Measurements from ENCODE around the gene TAS1R3.
A peak's percentile ranks its signal among the peaks of the same experiment; 100 is the strongest.

The TAS1R3 gene

DNA sequence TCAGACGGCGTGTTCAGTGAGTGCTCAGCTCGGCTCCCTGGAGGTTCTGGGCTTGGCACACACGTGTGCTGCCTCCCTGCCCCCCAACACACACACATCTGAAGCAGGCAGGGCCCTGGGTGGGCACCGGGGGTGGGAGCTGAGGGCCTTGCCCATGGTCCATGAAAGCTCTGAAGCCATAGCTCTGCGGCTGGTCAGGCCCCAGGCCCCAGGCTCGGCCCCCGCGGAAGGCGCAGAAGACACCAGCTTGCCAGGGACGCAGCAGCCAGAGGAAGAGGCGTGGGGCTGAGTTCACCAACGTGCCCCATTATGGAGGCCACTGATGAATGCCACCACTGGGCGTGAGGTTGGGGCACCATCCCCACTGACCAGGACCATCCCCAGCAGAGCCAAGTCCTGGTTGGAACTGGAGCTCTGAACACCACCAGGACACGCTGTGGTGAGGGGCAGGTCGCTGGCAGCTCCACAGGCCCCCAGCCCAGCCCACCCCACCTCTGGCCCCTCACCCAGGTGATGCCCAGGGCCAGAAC is 39.8 kb downstream of the TAS1R3 start:
- H3K79me2 ChIP-seq, result no peaks in the 10 kb centered on the region
- no peak overlapping the region for H3K4me2 ChIP-seq (ENCODE audit: low read length)
- H2AFZ ChIP-seq, result no peak overlapping the region
- no peaks in the 10 kb centered on the region for H3K9me3 ChIP-seq (ENCODE audit: control insufficient read depth, low read length)
- H3K36me3 ChIP-seq (ENCODE audit: control insufficient read depth, insufficient read depth, low read length), result no peaks in the 10 kb centered on the region
- TF ChIP-seq CTCF (IDR thresholded peaks at IDR 0.05), result no peak
- no peaks in the 10 kb centered on the region for H3K27me3 ChIP-seq (ENCODE audit: control insufficient read depth, insufficient read depth, low read length)
- H3K9ac ChIP-seq, result no peak overlapping the region
- H3K4me3 ChIP-seq (ENCODE audit: low read depth, low read length), result no peak overlapping the region
- no peak overlapping the region for H3K27ac ChIP-seq
- no peaks in the 10 kb centered on the region for H3K4me1 ChIP-seq

GRCh38 chr1:1371364-1371745 is 40.3 kb downstream of the TAS1R3 start:
- Histone ChIP-seq H3K36me3 (ENCODE audit: control insufficient read depth, insufficient read depth, low read length) (no peaks in the 10 kb centered on the region), H3K4me3 (ENCODE audit: low read depth, low read length) (no peak overlapping the region), H3K4me2 (ENCODE audit: low read length) (no peak overlapping the region), H3K9ac (no peak overlapping the region), H3K9me3 (ENCODE audit: control insufficient read depth, low read length) (no peaks in the 10 kb centered on the region), H2AFZ (no peak overlapping the region), H3K27me3 (ENCODE audit: control insufficient read depth, insufficient read depth, low read length) (no peaks in the 10 kb centered on the region), H3K4me1 (no peaks in the 10 kb centered on the region), H3K79me2 (no peaks in the 10 kb centered on the region), H3K27ac (no peak overlapping the region)
- no peak for TF ChIP-seq CTCF (IDR thresholded peaks at IDR 0.05)

DNA sequence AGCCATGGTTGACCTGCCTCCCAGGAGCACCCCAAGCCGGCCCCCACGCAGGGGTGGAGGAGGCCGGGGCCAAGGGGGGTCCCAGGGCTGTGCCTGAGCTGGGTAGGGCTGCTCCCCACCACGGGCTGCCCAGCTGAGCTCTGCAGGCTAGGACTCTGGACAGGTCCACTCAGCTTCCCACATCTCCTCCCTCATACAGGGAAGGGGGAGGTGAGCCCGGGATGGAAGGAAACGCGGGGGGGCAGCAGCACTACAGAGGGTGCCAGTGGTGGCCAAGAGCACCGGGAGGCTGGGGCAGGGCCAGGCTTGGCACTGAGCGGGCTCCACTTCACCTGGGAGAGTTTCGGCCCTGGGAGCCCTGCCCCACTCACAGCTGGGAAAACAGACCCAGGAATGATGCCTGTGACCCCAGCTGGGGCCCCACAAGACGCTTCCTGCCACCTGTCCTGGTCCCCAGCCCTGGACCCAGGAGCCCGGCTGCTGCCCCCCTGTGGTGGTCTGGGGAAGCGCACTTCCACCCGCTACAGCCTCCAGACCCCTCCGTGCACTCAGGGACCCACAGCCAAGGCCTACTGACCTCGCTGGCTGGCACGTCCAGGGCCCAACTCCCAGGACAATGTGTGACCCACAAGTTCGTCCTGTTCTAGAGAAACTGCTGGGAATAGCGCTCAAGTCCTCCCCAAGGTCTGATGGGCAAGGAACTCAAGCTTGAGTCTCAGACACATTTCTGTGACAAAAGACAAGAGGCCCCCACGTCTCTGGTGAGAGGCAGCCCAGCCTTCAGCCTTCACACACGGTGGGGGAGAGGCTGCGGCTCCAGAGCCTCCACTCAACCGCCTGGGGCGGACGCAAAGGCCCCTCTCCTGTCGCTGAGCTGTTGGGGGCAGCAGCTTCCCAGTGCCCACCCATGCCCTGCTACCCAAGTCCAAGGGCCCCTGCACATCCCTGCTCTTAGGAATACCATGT is 40.9 kb downstream of the TAS1R3 start:
- no peak overlapping the region for H3K27ac ChIP-seq
- no peak overlapping the region for H3K9ac ChIP-seq
- H3K79me2 ChIP-seq, result no peaks in the 10 kb centered on the region
- H3K4me2 ChIP-seq (ENCODE audit: low read length), result no peak overlapping the region
- TF ChIP-seq CTCF (IDR thresholded peaks at IDR 0.05), result peak; percentile 78
- no peaks in the 10 kb centered on the region for H3K4me1 ChIP-seq
- no peaks in the 10 kb centered on the region for H3K9me3 ChIP-seq (ENCODE audit: control insufficient read depth, low read length)
- H3K36me3 ChIP-seq (ENCODE audit: control insufficient read depth, insufficient read depth, low read length), result no peaks in the 10 kb centered on the region
- no peak overlapping the region for H2AFZ ChIP-seq
- peak overlapping the region; percentile 16 for H3K4me3 ChIP-seq (ENCODE audit: low read depth, low read length)
- H3K27me3 ChIP-seq (ENCODE audit: control insufficient read depth, insufficient read depth, low read length), result no peaks in the 10 kb centered on the region

- Histone ChIP-seq H3K4me1 (no peaks in the 10 kb centered on the region), H2AFZ (no peak overlapping the region), H3K36me3 (ENCODE audit: control insufficient read depth, insufficient read depth, low read length) (no peaks in the 10 kb centered on the region), H3K79me2 (no peaks in the 10 kb centered on the region), H3K4me3 (ENCODE audit: low read depth, low read length) (no peak overlapping the region), H3K4me2 (ENCODE audit: low read length) (no peak overlapping the region), H3K27me3 (ENCODE audit: control insufficient read depth, insufficient read depth, low read length) (no peaks in the 10 kb centered on the region), H3K9me3 (ENCODE audit: control insufficient read depth, low read length) (no peaks in the 10 kb centered on the region), H3K27ac (no peak overlapping the region), H3K9ac (no peak overlapping the region)
- TF ChIP-seq CTCF (IDR thresholded peaks at IDR 0.05), result no peak
These were observed 42.2 kb downstream of the TAS1R3 start for GRCh38 chr1:1373051-1373814.

Measured in parathyroid adenoma (tissue), 2 donors.